Adipose tissue (tissue), 3 donors: ENCODE measurements around the gene CFAP54. TPM values are rescaled to one million over a fixed set of nuclear protein-coding genes. Genes with fewer than 3 reads are reported as not detected.
"Not testable (repeated sequence)": the region's sequence is repeated elsewhere in the genome, so short reads cannot be mapped to it uniquely, and the experiment has no call there.

ENCODE experiments used
- H3K27ac ChIP-seq: one replicate; pipeline ENCODE4 v1.5.1; 2013; ENCODE audit warnings: low read depth, low read length
- WGBS, 3 donors: extraction: QIAGEN DNeasy Blood & Tissue Kit; methylation state at CpG; one replicate each; pipeline ENCODE4 v1.1.7; 2013; 5-methylcytosine and 5-hydroxymethylcytosine counted together
- polyA plus RNA-seq, 3 donors: library from polyadenylated mRNA; stranded (reverse); fragments of 200-250 nt; gene quantifications; one replicate each; pipeline ENCODE4 v1.2.3, GENCODE V29; 2013
- donor health status: healthy with polysubstance abuse.
- donor health status: Bipolar disorder and iron deficiency.
- donor health status: healthy.

The CFAP54 gene, protein sequence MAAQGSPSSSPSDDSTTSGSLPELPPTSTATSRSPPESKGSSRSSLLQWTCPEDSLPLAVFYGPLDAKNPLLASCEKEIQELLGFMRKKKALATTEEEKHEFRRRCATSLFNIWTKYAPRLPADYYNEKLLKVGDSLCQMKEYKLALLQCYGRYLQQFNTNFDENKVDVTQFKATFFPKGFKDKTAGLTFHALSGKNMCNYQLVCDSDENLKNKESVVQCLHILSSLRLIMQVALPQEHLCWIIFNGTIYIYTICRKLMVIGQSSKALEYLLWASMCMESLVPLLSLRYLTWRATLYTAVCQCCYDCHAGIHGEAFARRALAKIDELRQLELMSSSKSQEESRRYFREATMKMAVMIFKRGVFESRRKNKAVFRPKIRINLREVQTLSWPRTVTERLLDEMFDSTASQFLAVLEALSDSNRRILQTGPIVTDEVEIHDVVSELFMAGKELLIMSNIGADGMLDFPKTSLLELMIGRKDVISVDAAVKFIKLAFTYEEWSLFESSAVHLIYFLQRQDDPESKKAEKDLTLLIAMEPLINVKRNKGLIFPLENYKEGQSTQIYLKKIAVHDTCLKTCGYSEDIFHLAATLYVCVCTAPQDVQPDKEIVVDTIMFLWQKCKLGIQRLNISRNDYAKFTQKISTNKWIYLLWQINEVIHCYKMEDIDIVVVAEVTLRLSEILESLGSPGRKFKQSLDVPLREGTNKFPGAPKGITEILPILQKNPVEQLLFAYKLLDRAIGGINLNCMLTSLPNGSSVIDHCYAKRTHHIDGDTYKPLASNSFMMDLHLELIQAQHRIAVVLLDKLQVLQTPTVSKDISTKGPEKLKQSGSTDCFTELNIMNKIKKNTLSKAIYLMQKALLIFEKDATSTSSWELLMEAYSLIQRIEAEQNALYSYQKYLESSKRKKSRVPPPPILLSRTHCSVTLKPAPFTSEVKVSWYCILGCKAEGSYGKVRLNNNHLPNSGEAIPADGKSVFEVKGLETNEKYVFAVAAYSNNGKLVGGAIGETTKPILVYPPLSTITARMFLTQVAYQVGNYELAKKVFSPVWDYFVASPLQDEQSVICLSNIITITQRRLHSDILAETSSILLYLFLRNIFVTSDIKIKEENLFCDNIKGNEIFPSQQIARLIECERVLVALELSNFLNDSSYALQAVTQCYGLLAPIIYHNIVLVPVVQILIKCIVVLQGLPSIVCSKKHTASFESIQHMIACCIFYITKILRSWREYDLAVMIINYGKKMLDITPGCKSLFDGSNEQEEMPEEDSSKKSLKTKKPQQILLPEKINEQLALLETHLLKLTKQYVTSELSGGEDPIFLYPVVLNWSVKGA (N-terminal part only)
- under 1 TPM; 0.09 to 0.79 (median 0.12) TPM for polyA plus RNA-seq

GRCh38 chr12:96489392-96490056 lies at the start of gene CFAP54:
Gene CFAP54 (plus strand): TSS chr12:96489577. CDS start chr12:96489610, 33 bp downstream.
- WGBS, 3 donors: 1 to 2% (median 2%) methylated on average over 53 of the region's 53 CpGs
- H3K27ac ChIP-seq: no peak within 1 kb of the TSS

DNA sequence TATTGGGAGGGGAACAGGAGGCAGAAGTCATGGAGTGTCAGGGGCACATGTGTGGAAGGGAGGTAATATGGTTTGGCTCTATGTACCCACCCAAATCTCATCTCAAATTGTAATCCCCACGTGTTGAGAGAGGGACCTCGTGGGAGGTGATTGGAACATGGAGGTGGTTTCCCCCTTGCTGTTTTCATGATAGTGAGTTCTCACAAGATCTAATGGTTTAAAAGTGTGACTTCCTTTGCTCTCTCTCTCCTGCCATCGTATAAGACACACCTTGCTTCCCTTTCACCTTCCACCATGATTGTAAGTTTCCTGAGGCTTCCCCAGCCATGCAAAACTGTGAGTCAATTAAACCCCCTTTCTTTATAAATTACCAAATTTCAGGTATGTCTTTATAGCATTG lies 47.6 kb upstream of the CFAP54 start:
- H3K27ac ChIP-seq: no peak overlapping the region
- 52 to 68% (median 68%) methylated on average over 3 of the region's 3 CpGs for WGBS, 3 donors

DNA sequence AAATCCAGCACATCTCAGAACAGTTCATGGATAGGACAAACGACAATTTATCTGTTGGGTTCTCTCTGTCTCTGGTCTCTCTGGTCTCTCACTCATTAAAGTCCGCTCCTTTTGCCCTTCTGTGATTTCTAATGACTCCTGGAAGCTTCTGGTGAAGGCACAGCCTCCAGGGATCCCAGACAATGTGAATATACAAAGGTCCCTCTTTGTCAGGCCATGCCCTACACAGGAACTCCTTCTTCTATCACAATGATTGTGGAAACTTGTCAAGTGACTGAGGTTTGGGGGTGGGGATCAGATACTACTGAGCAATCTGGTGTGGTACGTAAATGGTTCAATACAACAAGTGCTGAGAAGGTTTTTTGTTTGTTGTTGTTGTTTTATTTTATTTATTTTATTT lies 46.5 kb upstream of the CFAP54 start:
- H3K27ac ChIP-seq: no peak overlapping the region
- 86 to 95% (median 91%) methylated on average over 3 of the region's 3 CpGs for WGBS, 3 donors

GRCh38 chr12:96444399-96444798 lies 45.0 kb upstream of the CFAP54 start:
- WGBS, 3 donors: 90 to 93% (median 93%) methylated on average over 10 of the region's 10 CpGs
- no peak overlapping the region for H3K27ac ChIP-seq

GRCh38 chr12:96445691-96446583 lies 43.4 kb upstream of the CFAP54 start:
- 34 to 64% (median 34%) methylated on average over 6 of the region's 6 CpGs for WGBS, 3 donors
- no peak overlapping the region for H3K27ac ChIP-seq

DNA sequence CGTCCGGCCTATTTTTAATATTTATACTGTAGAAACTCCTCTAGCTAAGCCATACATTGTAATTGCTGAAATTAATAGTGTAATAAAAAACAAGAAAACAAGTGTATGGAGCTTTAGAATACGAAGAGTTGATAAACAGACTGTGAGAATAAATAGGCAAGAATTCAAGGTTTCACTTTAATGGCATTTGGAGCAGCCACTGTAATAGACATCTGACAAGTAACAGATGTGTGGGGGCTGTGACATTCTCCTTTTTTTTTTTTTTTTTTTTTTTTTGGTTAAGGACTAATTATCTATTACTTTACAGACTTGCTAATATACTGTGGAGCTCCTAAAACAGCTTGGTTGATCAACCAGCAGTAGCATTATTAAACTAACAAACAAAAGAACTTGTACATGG lies 42.1 kb upstream of the CFAP54 start:
- H3K27ac ChIP-seq: no peak overlapping the region
- WGBS, 3 donors: 90 to 93% (median 91%) methylated on average over 3 of the region's 3 CpGs

- H3K27ac ChIP-seq: no peak overlapping the region
- 80 to 85% (median 85%) methylated on average over 3 of the region's 3 CpGs for WGBS, 3 donors
These were observed 41.1 kb upstream of the CFAP54 start for GRCh38 chr12:96448300-96448699.

- 77 to 81% (median 79%) methylated on average over 3 of the region's 3 CpGs for WGBS, 3 donors
- no peak overlapping the region for H3K27ac ChIP-seq
These were observed 37.0 kb upstream of the CFAP54 start for GRCh38 chr12:96452261-96452922.

DNA sequence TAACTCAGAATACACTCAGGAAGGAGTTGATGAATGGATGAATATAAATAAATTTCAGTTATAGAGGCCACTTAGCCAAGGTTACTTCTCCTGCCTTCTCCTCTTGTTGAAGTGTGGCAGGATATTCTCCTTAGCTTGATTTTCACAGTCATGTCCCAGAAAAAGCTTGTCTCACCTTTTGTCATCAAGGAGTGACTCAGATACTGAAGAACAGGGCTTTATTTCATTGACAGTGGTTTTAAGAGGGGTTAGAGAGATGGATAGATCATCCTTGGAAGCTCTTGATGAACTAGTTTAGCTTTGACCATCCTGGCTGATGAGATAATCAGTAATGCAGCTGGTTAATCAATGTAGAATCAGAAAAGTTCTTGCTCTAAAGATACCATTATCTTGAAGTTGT lies 35.0 kb upstream of the CFAP54 start:
- H3K27ac ChIP-seq: no peak overlapping the region

DNA sequence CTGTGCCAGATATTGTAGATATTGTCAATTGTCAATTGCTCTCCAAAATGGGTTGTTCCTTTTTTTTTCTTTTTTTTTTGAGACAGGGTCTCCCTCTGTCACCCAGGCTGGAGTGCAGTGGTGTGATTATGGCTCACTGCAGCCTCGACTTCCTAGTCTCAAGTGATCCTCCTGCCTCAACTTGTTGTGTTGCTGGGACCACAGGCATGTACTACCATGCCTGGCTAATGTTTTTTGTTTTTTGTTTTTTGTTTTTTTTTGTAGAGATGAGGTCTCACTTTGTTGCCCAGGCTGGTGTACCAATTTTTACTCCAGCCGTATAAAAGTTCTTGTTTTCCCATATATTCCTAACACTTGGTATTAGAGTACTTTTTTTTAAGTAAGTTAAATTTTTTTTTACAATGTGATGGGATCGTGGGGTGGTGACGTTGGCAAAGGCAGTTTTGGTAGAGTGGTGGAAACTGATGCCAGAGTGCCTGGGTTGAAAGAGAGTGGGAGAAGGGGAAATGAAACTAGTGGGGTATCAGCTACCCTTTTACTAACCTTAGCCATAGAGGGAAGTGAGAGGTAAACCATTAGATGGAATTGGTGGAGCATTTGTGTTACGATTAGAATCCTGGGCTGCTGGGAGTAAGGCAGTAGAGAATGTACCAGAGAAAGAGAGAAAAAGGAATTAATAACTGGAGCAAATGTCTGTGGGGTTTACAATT lies 33.0 kb upstream of the CFAP54 start:
- H3K27ac ChIP-seq: no peak overlapping the region
- 82 to 88% (median 87%) methylated on average over 5 of the region's 5 CpGs for WGBS, 3 donors

DNA sequence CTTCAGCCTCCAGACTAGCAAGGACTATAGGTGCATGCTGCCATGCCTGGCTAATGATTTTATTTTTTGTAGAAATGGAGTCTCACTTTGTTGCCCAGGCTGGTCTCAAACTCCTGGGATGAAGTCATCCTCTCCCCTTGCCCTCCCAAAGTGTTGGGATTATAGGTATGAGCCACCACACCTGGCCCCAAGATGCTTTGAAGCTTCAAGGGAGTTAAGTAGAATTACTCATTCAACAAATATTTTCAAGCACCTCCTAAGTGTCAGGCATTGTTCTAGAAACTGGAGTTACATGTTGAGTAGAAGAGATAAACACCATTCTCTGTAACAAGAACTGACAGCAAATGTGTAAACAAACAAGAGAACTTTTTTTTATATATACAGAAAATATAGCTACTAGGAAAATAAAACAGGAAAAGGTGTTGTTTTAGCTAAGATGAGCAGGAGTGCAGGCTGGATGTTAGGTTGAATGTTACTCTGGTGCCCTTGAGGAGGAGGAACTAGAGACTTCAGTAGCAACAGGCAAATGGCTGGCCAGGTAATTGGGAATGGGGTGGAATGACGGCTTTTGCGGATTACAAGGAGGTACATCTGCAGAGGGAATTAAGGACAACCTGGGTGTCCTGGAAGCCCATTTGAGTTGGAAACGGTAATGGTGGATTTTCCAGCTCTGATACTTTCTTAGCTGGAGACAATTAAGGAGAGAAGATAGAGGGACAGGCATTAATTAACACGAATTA lies 32.0 kb upstream of the CFAP54 start:
- no peak overlapping the region for H3K27ac ChIP-seq
- 87 to 96% (median 94%) methylated on average over 4 of the region's 4 CpGs for WGBS, 3 donors

GRCh38 chr12:96459281-96459680 lies 30.1 kb upstream of the CFAP54 start:
- 89 to 95% (median 90%) methylated on average over 6 of the region's 6 CpGs for WGBS, 3 donors
- not testable (repeated sequence) for H3K27ac ChIP-seq

GRCh38 chr12:96462571-96463280 lies 26.7 kb upstream of the CFAP54 start:
- 64 to 79% (median 74%) methylated on average over 7 of the region's 7 CpGs for WGBS, 3 donors

DNA sequence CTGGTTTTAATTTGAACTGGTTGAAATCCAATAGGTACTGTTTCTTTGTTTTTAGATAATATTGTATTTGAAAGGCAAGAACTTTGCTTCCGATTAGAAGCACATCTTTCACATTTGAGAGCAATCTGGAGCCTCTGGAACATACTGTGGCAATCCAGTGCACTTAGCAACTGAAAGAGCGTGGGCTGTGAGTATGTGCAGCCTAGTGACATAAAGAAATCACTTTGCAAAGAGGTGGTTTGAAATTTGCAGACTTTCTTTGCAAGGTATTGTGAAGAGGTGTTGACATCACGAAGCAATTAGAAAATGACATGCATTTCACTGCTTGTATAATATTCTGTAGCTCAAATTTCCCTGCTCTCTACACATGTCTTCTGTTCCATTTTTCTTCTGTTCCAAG lies 23.5 kb upstream of the CFAP54 start:
- no peak overlapping the region for H3K27ac ChIP-seq
- 81 to 94% (median 93%) methylated on average over 3 of the region's 3 CpGs for WGBS, 3 donors

More at GRCh38 chr12:96462571-96463280, 26.7 kb upstream of the CFAP54 start:
- H3K27ac ChIP-seq: no peak overlapping the region
